ENCODE results near the gene P2RY6.

DNA sequence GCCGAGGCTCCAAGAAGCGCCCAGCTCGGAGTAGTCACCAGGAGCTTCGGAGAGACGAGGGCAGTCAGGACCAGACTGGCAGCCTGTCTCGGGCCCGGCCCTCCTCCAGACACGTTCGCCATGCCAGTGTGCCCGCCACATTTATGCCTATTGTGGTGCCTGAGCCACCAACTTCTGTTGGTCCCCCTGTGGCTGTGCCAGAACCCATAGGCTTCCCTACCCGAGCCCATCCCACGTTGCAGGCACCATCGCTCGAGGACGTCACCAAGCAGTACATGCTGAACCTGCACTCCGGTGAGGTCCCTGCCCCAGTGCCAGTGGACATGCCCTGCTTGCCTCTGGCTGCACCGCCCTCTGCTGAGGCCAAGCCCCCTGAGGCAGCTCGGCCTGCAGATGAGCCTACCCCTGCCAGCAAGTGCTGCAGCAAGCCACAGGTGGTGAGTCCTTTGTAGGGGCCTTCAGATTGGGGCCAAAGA, 39.3 kb downstream of the P2RY6 start:
- TF ChIP-seq, protein P1, sequence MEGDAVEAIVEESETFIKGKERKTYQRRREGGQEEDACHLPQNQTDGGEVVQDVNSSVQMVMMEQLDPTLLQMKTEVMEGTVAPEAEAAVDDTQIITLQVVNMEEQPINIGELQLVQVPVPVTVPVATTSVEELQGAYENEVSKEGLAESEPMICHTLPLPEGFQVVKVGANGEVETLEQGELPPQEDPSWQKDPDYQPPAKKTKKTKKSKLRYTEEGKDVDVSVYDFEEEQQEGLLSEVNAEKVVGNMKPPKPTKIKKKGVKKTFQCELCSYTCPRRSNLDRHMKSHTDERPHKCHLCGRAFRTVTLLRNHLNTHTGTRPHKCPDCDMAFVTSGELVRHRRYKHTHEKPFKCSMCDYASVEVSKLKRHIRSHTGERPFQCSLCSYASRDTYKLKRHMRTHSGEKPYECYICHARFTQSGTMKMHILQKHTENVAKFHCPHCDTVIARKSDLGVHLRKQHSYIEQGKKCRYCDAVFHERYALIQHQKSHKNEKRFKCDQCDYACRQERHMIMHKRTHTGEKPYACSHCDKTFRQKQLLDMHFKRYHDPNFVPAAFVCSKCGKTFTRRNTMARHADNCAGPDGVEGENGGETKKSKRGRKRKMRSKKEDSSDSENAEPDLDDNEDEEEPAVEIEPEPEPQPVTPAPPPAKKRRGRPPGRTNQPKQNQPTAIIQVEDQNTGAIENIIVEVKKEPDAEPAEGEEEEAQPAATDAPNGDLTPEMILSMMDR (IDR thresholded peaks at IDR 0.05; ENCODE audit: low read depth, low read length), result no peak
- TF ChIP-seq POLR2A (IDR thresholded peaks at IDR 0.05; ENCODE audit: extremely low read depth, insufficient read length) (no peak), MYC (IDR thresholded peaks at IDR 0.05; ENCODE audit: low read depth, low read length) (no peak)
